Measurements from ENCODE around the gene CACFD1. TPM values are rescaled to one million over a fixed set of nuclear protein-coding genes. Genes with fewer than 3 reads are reported as not detected.

The CACFD1 gene
- total and polyA plus RNA-seq, 11 donors = 8.0 to 21.9 (median 11.6) TPM

DNA sequence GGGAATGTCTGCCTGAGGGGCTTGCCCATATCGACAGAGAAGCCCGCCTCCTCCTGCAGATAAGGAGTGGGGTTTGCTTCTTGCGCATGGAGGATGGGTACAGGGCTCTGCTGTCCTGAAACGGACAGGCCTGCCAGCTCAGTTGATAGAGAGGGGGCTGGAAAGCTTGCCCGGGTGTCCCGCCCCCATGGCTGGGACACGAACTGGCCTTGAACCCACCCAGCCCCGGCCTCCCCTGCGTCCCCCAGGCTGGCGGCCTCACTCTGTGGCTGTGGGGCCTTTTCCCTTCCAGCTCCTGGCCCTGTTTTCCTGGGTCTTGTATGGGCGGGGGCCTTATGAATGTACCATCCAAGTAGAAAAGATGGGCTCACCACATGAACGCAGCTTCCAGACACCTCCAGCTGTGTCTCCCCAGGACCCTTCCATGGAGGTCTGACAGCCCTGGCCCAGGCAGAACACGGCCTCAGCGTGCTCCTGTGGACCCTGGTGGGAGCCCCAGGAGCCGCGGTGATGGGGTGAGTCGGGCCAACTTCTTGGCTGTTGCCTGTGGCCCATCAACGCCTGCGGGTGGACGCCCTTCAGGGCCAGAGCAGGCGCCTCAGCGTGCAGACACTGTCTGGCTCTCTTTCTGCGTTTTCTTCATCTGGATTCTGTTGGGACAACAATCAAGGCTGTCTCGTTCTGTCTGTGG is 35.0 kb downstream of the CACFD1 start:
- H3K36me3 ChIP-seq = no peaks in the 10 kb centered on the region
- H3K27ac ChIP-seq = no peak overlapping the region
- DNase-seq = peak in 3 of 5 donors; percentile 38 to 64 (median 54)
- intact Hi-C loops (cut with DNase I) = no loop called here
- no peak overlapping the region for H3K4me3 ChIP-seq
- no peaks in the 10 kb centered on the region for H3K9me3 ChIP-seq
- H3K27me3 ChIP-seq = peaks cover 0 to 2% (median 0%) of the 10 kb centered on the region in 9 donors
- 75 to 83% (median 78%) methylated on average over 20 to 24 of the region's 24 CpGs for WGBS, 4 donors
- TF ChIP-seq, protein P1, sequence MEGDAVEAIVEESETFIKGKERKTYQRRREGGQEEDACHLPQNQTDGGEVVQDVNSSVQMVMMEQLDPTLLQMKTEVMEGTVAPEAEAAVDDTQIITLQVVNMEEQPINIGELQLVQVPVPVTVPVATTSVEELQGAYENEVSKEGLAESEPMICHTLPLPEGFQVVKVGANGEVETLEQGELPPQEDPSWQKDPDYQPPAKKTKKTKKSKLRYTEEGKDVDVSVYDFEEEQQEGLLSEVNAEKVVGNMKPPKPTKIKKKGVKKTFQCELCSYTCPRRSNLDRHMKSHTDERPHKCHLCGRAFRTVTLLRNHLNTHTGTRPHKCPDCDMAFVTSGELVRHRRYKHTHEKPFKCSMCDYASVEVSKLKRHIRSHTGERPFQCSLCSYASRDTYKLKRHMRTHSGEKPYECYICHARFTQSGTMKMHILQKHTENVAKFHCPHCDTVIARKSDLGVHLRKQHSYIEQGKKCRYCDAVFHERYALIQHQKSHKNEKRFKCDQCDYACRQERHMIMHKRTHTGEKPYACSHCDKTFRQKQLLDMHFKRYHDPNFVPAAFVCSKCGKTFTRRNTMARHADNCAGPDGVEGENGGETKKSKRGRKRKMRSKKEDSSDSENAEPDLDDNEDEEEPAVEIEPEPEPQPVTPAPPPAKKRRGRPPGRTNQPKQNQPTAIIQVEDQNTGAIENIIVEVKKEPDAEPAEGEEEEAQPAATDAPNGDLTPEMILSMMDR (IDR thresholded peaks at IDR 0.05) = no peak
- no peak for TF ChIP-seq POLR2A (IDR thresholded peaks at IDR 0.05)
- peaks cover 0 to 32% (median 19%) of the 10 kb centered on the region in 12 donors for H3K4me1 ChIP-seq
- no peak for ATAC-seq

DNA sequence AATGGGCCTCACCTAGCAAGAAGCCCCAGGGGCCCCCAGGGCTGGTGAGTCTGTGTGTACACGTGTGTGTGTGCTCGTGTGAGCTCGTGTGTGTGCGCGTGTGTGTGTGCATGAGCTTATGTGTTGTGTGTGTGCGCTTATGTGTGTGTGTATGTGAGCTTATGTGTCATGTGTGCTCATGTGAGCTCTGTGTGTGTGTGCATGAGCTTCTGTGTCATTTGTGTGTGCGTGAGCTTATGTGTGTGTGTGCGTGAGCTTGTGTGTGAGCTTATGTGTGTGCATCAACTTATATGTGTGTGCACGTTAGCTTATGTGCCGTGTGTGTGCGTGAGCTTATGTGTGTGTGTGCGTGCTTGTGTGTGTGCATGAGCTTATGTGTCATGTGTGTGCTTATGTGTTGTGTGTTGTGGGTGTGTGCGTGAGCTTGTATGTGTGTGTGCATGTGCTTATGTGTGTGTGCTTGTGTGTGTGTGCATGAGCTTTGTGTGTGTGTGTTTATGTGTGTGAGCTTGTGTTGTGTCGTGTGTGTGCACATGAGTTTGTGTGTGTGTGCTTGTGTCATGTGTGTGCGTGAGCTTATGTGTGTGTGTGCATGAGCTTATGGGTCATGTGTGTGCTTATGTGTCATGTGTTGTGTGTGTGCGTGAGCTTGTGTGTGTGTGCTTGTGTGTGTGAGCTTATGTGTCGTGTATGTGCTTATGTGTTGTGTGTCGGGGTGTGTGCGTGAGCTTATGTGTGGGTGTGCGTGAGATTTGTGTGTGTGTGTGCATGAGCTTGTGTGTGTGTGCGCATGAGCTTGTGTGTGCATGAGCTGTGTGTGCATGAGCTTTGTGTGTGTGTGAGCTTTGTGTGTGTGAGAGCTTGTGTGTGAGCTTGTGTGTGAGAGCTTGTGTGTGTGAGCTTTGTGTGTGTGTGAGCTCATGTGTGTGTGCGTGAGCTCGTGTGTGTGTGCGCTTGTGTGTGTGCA is 35.8 kb downstream of the CACFD1 start:
- no peak for ATAC-seq
- no peaks in the 10 kb centered on the region for H3K36me3 ChIP-seq
- peaks cover 0 to 2% (median 0%) of the 10 kb centered on the region in 9 donors for H3K27me3 ChIP-seq
- peak in 2 of 5 donors; percentile 3 to 9 for DNase-seq
- peaks cover 0 to 33% (median 19%) of the 10 kb centered on the region in 12 donors for H3K4me1 ChIP-seq
- intact Hi-C loops (cut with DNase I) = no loop called here
- no peak overlapping the region for H3K27ac ChIP-seq
- no peak for TF ChIP-seq POLR2A (IDR thresholded peaks at IDR 0.05)
- TF ChIP-seq, protein P1 (IDR thresholded peaks at IDR 0.05) = no peak
- WGBS, 4 donors = 92 to 96% (median 94%) methylated on average over 24 of the region's 24 CpGs
- H3K9me3 ChIP-seq = no peaks in the 10 kb centered on the region
- no peak overlapping the region for H3K4me3 ChIP-seq

GRCh38 chr9:133496861-133497842 is 37.4 kb downstream of the CACFD1 start:
- Histone ChIP-seq H3K27ac (no peak overlapping the region), H3K4me3 (no peak overlapping the region), H3K36me3 (no peaks in the 10 kb centered on the region), H3K27me3 (peaks cover 0 to 2% (median 0%) of the 10 kb centered on the region in 9 donors), H3K9me3 (peaks cover 0 to 12% (median 8%) of the 10 kb centered on the region in 12 donors), H3K4me1 (peaks cover 0 to 28% (median 13%) of the 10 kb centered on the region in 12 donors)
- 74 to 86% (median 78%) methylated on average over 20 to 35 of the region's 35 CpGs for WGBS, 4 donors
- intact Hi-C loops (cut with DNase I) = no loop called here
- peak in 3 of 5 donors; percentile 1 to 49 (median 26) for DNase-seq
- no peak for TF ChIP-seq POLR2A (IDR thresholded peaks at IDR 0.05)
- TF ChIP-seq, protein P1 (IDR thresholded peaks at IDR 0.05) = no peak
- no peak for ATAC-seq

All from heart left ventricle (tissue), 16 donors.